ENCODE data around the gene ABCC9.

GRCh38 chr12:21839776-21840175, 101.5 kb downstream of the ABCC9 start:
- TF ChIP-seq, protein P1, sequence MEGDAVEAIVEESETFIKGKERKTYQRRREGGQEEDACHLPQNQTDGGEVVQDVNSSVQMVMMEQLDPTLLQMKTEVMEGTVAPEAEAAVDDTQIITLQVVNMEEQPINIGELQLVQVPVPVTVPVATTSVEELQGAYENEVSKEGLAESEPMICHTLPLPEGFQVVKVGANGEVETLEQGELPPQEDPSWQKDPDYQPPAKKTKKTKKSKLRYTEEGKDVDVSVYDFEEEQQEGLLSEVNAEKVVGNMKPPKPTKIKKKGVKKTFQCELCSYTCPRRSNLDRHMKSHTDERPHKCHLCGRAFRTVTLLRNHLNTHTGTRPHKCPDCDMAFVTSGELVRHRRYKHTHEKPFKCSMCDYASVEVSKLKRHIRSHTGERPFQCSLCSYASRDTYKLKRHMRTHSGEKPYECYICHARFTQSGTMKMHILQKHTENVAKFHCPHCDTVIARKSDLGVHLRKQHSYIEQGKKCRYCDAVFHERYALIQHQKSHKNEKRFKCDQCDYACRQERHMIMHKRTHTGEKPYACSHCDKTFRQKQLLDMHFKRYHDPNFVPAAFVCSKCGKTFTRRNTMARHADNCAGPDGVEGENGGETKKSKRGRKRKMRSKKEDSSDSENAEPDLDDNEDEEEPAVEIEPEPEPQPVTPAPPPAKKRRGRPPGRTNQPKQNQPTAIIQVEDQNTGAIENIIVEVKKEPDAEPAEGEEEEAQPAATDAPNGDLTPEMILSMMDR (IDR thresholded peaks at IDR 0.05 in 4 of 5, conservative IDR thresholded peaks at IDR 0.05 in 1 of 5), result no peak
- TF ChIP-seq POLR2A (IDR thresholded peaks at IDR 0.05), result no peak
